Frontal cortex (tissue), 4 donors: ENCODE measurements around the gene ISX. TPM values are rescaled to one million over a fixed set of nuclear protein-coding genes. Genes with fewer than 3 reads are reported as not detected.

Source experiments
- DNase-seq, 2 donors: peaks; one replicate each; pipeline ENCODE4 v3.0.0; 2012; ENCODE audit warnings: low spot score in 2 of 2
- FAIRE-seq: peaks from 2 replicates; lab custom pipeline; 2012; peaks lifted over from hg19 to GRCh38; lab: Jason Lieb, UNC
- total RNA-seq: library from RNA; depleted of rRNA; stranded (reverse); fragments of >200 nt; gene quantifications from one replicate; pipeline ENCODE4 v1.2.3, GENCODE V29; 2014
- donor health status: control.
- donor health status: control.
- donor health status: control.

The ISX gene
- total RNA-seq, 1 donor from 2014 or later: not detected

- DNase-seq (no peak), FAIRE-seq (no peak)
These were observed 36.7 kb downstream of the ISX start for GRCh38 chr22:35102663-35103062.

- FAIRE-seq: no peak
- DNase-seq: no peak
These were observed 37.8 kb downstream of the ISX start for GRCh38 chr22:35103761-35104160.

- DNase-seq (no peak), FAIRE-seq (no peak)
These were observed 38.5 kb downstream of the ISX start for GRCh38 chr22:35104491-35104890.

GRCh38 chr22:35109616-35110015 lies 43.7 kb downstream of the ISX start:
- no peak for DNase-seq
- FAIRE-seq: no peak

GRCh38 chr22:35111244-35111643 lies 45.3 kb downstream of the ISX start:
- FAIRE-seq (no peak), DNase-seq (no peak)

GRCh38 chr22:35113341-35113740 lies 47.4 kb downstream of the ISX start:
- DNase-seq (no peak), FAIRE-seq (no peak)

GRCh38 chr22:35114131-35114980 lies 48.4 kb downstream of the ISX start:
- FAIRE-seq (no peak), DNase-seq (no peak)

- FAIRE-seq (no peak), DNase-seq (no peak)
These were observed 49.6 kb downstream of the ISX start for GRCh38 chr22:35115515-35115914.

- DNase-seq (no peak), FAIRE-seq (no peak)
These were observed 50.3 kb downstream of the ISX start for GRCh38 chr22:35116269-35116668.

- DNase-seq (no peak), FAIRE-seq (no peak)
These were observed 50.9 kb downstream of the ISX start for GRCh38 chr22:35116817-35117216.

GRCh38 chr22:35119494-35119893 lies 53.5 kb downstream of the ISX start:
- no peak for FAIRE-seq

GRCh38 chr22:35124691-35125219 lies 58.8 kb downstream of the ISX start:
- FAIRE-seq: no peak
- DNase-seq: no peak

More at GRCh38 chr22:35119494-35119893, 53.5 kb downstream of the ISX start:
- DNase-seq: no peak

- DNase-seq (no peak), FAIRE-seq (no peak)
These were observed 61.0 kb downstream of the ISX start for GRCh38 chr22:35126993-35127392.

GRCh38 chr22:35128637-35129036 lies 62.7 kb downstream of the ISX start:
- FAIRE-seq: no peak
- DNase-seq: no peak

- DNase-seq (no peak), FAIRE-seq (no peak)
These were observed 65.6 kb downstream of the ISX start for GRCh38 chr22:35131525-35132000.

- FAIRE-seq: no peak
These were observed 66.6 kb downstream of the ISX start for GRCh38 chr22:35132568-35132967.

GRCh38 chr22:35133702-35134380 lies 67.9 kb downstream of the ISX start:
- DNase-seq: no peak
- FAIRE-seq: no peak

More at GRCh38 chr22:35132568-35132967, 66.6 kb downstream of the ISX start:
- no peak for DNase-seq

- DNase-seq (no peak), FAIRE-seq (no peak)
These were observed 68.7 kb downstream of the ISX start for GRCh38 chr22:35134637-35135036.

- no peak for DNase-seq
- no peak for FAIRE-seq
These were observed 69.2 kb downstream of the ISX start for GRCh38 chr22:35135165-35135564.
